Heart left ventricle (tissue), 16 donors: ENCODE data around the gene BIN1. TPM values are rescaled to one million over a fixed set of nuclear protein-coding genes. Genes with fewer than 3 reads are reported as not detected.

Experiments
- ATAC-seq, 4 donors: fragments of 200-7000 bp; cut with Tn5 transposase; one replicate each; pipeline ENCODE4 v1.9.1; 2020 to 2022; ENCODE audit warnings: moderate library complexity in 4 of 4, mild to moderate bottlenecking in 3 of 4, moderate number of reproducible peaks in 1 of 4
- DNase-seq, 5 donors: peaks; one replicate each; pipeline ENCODE4 v3.0.0-alpha.2; 2020
- H3K27ac ChIP-seq, 12 donors: fragments of 200-600 bp; sonication (generic) in 4 of 12; one replicate each; pipeline versions ENCODE4 v1.5.0 to v1.8.0; 2016 to 2022; ENCODE audit warnings: mild to moderate bottlenecking in 2 of 12
- H3K27me3 ChIP-seq, 9 donors: fragments of 200-600 bp; sonication (generic) in 2 of 9; one replicate each; pipeline versions ENCODE4 v1.5.1 to v1.8.0; 2016 to 2022; ENCODE audit warnings: mild to moderate bottlenecking in 3 of 9
- H3K36me3 ChIP-seq, 9 donors: fragments of 200-600 bp; sonication (generic) in 2 of 9; one replicate each; pipeline versions ENCODE4 v1.5.0 to v1.8.0; 2018 to 2022; ENCODE audit warnings: mild to moderate bottlenecking in 2 of 9
- H3K4me1 ChIP-seq, 12 donors: fragments of 200-600 bp; sonication (generic) in 4 of 12; one replicate each; pipeline versions ENCODE4 v1.5.0 to v1.8.0; 2016 to 2022; ENCODE audit warnings: mild to moderate bottlenecking in 3 of 12
- H3K4me3 ChIP-seq, 12 donors: fragments of 200-600 bp; sonication (generic) in 4 of 12; one replicate each; pipeline versions ENCODE4 v1.5.0 to v1.8.0; 2017 to 2022; ENCODE audit warnings: mild to moderate bottlenecking in 9 of 12, moderate library complexity in 4 of 12
- H3K9me3 ChIP-seq, 12 donors: fragments of 200-600 bp; sonication (generic) in 4 of 12; one replicate each; pipeline versions ENCODE4 v1.5.0 to v1.8.0; 2016 to 2022; ENCODE audit warnings: mild to moderate bottlenecking in 1 of 12
- POLR2A ChIP-seq, 2 donors: fragments of 450-650 bp; IDR thresholded peaks; one replicate each; pipeline ENCODE4 v1.6.1; 2017; ENCODE audit warnings: antibody characterized with exemption in 2 of 2, mild to moderate bottlenecking in 2 of 2, moderate library complexity in 2 of 2
- WGBS, 4 donors: extraction: QIAGEN DNeasy Blood & Tissue Kit in 2 of 4; methylation state at CpG; one replicate each; pipeline versions ENCODE4 v1.1.5 to v1.1.7; 2013 to 2018; 5-methylcytosine and 5-hydroxymethylcytosine counted together
- intact Hi-C, 10 donors: fragments of 100-400 bp; cut with DNase I; formaldehyde crosslinking; loops; one replicate each; pipeline versions ENCODE4 v1.11.1 to v1.14.2; 2022
- polyA plus RNA-seq, 2 donors: library from polyadenylated mRNA; stranded (reverse); fragments of 200-250 nt; gene quantifications; one replicate each; pipeline ENCODE4 v1.2.3, GENCODE V29; 2013
- total RNA-seq, 9 donors: library from RNA; depleted of rRNA in 2 of 9; stranded (reverse); fragments of >200 nt in 2 of 9; fragmentation: NEBNext Ultra II Directional in 3 of 9; extraction: Animal tissue kit (Norgen Biotek cat#: 25700) in 3 of 9; gene quantifications; one replicate each; pipeline versions ENCODE4 v1.1.0 to v1.2.4, GENCODE V29; 2016 to 2023
- TF ChIP-seq, protein P1 (sequence below), 12 donors: fragments of 200-600 bp; sonication (generic) in 4 of 12; IDR thresholded peaks; one replicate each; pipeline versions ENCODE4 v1.5.0 to v1.8.0; 2018 to 2022; ENCODE audit warnings: antibody characterized with exemption in 12 of 12, mild to moderate bottlenecking in 5 of 12
- donor health status: ischemic (EF 13 %, LVEDD 7.1; RV severe dilation, severe dysfunction).
- donor health status: healthy with polysubstance abuse.
- donor health status: DM: no; HTN: yes; CAD: no.
- donor health status: DM: no; HTN: no; CAD: no.
- donor health status: ischemic (EF 25% LVEDD 6.9; RV normal size, moderate dysfunction).
- donor health status: ischemic (EF 25% LVEDD 5.7; RV mildly dilated, moderate dysfunction).
- donor health status: healthy.
- donor health status: DM: yes; HTN: yes; CAD: no.
- donor health status: ischemic (EF 35%, LVEDD 5.7; RV mildly dilated, moderate dysfunction).
- donor health status: nonischemic (EF 11% LVEDD 7.7; RV severe dilation, severe dysfunction).
- donor health status: DM: yes; HTN: yes; CAD: no.
- donor health status: PGD.
- donor health status: ischemic (EF 29% LVEDD 5.4; RV normal size, mild dysfunction).
- donor health status: nonischemic (EF 23%, LVEDD 6.1; RV moderate dilation, normal function).

BIN1 gene
- total and polyA plus RNA-seq, 11 donors, result 4.3 to 22.2 (median 15.6) TPM

DNA sequence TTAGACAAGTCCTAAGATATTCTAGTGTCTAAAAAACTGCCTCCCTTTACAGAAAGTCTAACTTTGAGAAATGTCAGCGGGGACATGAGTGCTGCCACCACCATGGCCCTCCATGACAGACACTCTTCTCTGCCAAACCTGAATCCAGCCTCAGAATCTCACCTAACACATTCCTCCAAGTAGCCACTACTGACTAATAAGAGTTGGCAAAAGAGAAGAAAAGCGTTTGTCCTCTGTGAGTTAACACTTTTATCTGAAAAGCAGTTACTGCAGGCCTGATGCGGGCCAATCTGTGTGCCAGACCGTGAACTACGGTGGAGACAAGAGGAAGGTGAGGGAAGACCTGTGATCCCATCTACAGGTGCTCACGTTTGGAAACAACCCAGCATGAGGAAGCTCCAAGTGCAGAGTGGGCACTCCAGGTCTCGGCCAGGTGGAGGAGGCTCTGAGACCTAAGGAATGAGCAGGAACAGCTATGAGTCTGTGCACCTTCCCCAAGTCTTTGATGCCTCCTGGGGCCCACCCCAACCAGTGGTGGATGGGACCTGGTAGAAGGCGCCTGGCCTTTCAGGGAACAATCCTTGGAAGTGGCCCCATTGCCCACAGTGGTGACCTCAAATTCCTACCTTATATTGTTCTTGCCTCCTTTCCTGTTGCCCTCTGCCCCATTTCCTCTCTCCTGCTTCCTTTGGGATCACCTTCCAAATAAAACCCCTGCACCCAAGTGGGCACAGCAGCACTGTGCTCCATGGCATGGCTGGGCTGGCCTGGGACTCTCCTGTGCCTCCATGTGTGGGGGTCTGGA is 91.6 kb downstream of the BIN1 start:
- H3K27me3 ChIP-seq, result peaks cover 0 to 40% (median 10%) of the 10 kb centered on the region in 9 donors
- intact Hi-C loops, result no loop called here
- 87 to 93% (median 88%) methylated on average over 8 of the region's 8 CpGs for WGBS, 4 donors
- DNase-seq, result no peak
- TF ChIP-seq, protein P1, sequence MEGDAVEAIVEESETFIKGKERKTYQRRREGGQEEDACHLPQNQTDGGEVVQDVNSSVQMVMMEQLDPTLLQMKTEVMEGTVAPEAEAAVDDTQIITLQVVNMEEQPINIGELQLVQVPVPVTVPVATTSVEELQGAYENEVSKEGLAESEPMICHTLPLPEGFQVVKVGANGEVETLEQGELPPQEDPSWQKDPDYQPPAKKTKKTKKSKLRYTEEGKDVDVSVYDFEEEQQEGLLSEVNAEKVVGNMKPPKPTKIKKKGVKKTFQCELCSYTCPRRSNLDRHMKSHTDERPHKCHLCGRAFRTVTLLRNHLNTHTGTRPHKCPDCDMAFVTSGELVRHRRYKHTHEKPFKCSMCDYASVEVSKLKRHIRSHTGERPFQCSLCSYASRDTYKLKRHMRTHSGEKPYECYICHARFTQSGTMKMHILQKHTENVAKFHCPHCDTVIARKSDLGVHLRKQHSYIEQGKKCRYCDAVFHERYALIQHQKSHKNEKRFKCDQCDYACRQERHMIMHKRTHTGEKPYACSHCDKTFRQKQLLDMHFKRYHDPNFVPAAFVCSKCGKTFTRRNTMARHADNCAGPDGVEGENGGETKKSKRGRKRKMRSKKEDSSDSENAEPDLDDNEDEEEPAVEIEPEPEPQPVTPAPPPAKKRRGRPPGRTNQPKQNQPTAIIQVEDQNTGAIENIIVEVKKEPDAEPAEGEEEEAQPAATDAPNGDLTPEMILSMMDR (IDR thresholded peaks at IDR 0.05), result no peak
- no peak for TF ChIP-seq POLR2A (IDR thresholded peaks at IDR 0.05)
- ATAC-seq, result no peak
- H3K9me3 ChIP-seq, result no peaks in the 10 kb centered on the region
- H3K27ac ChIP-seq, result no peak overlapping the region
- no peak overlapping the region for H3K4me3 ChIP-seq
- no peaks in the 10 kb centered on the region for H3K4me1 ChIP-seq
- no peaks in the 10 kb centered on the region for H3K36me3 ChIP-seq

DNA sequence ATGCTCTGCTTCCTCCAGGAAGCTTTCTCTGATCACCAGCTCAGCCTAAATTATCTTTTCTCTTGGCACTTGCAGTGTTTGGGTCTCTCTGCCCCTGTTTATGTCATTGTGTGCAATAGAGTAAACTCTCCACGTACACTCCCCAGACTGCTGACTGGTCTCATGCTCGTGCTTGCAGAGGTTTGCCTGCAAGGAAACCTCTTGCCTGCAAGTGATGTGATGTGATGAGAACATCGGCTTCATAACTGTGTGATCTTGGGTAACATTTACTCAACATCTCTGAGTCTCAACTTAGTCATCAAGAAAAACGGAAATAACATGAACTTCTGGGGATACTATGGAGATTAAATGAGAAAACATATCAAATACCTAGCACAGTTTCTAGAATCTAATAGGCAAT is 92.3 kb downstream of the BIN1 start:
- 64 to 80% (median 67%) methylated on average over 4 of the region's 4 CpGs for WGBS, 4 donors
- no peak for ATAC-seq
- no peak overlapping the region for H3K27ac ChIP-seq
- no peak overlapping the region for H3K4me3 ChIP-seq
- no peaks in the 10 kb centered on the region for H3K4me1 ChIP-seq
- no peaks in the 10 kb centered on the region for H3K36me3 ChIP-seq
- no peak for TF ChIP-seq POLR2A (IDR thresholded peaks at IDR 0.05)
- TF ChIP-seq, protein P1 (IDR thresholded peaks at IDR 0.05), result no peak
- intact Hi-C loops, result no loop called here
- H3K27me3 ChIP-seq, result peaks cover 0 to 40% (median 10%) of the 10 kb centered on the region in 9 donors
- DNase-seq, result no peak
- no peaks in the 10 kb centered on the region for H3K9me3 ChIP-seq

DNA sequence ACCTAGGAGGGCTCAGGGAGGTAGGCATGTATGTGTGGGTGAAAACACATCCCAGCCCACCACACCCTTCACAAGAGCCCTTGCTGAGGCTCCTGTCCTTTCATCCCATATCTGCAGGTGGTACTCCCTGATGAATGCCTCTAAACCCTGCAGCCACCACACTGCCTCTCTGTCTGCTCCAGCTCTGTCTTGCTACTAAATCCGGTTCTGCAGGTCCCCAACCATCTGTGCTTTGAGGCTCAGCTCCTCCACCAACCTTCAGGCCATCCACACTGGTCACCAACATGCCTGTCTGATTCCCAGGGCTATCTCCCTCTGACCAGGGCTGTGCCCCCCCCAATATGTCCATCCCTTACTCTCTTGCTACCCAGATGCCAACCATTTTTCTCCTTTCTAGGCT is 92.7 kb downstream of the BIN1 start:
- H3K4me3 ChIP-seq, result no peak overlapping the region
- TF ChIP-seq, protein P1 (IDR thresholded peaks at IDR 0.05), result no peak
- TF ChIP-seq POLR2A (IDR thresholded peaks at IDR 0.05), result no peak
- H3K9me3 ChIP-seq, result no peaks in the 10 kb centered on the region
- H3K36me3 ChIP-seq, result no peaks in the 10 kb centered on the region
- DNase-seq (no peak), ATAC-seq (no peak)
- intact Hi-C loops, result no loop called here
- no peaks in the 10 kb centered on the region for H3K4me1 ChIP-seq
- WGBS, 4 donors, result 62 to 79% (median 71%) methylated on average over 1 of the region's 1 CpG
- H3K27ac ChIP-seq, result no peak overlapping the region
- H3K27me3 ChIP-seq, result peaks cover 0 to 42% (median 10%) of the 10 kb centered on the region in 9 donors

DNA sequence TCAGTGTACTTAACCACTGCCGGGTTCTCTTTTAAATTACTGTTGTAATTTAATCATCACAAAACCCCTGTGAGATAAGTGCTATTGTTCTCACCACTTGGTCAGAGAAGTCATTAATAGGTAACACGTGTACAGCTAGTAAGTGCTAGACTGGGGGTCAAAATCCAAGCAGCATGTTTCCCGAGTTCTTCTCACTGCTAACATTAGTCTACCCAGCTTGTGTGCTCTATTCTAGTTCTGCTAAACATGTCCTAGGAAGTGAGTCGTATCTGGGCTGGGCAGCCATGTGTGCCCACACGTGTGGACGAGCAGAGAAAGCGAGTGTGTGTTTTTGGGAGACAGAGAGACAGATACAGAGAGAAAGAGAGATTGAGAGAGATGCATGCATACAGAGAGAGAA is 94.1 kb downstream of the BIN1 start:
- peaks cover 0 to 49% (median 10%) of the 10 kb centered on the region in 9 donors for H3K27me3 ChIP-seq
- intact Hi-C loops, result no loop called here
- DNase-seq (no peak), ATAC-seq (no peak)
- TF ChIP-seq, protein P1 (IDR thresholded peaks at IDR 0.05), result no peak
- no peak for TF ChIP-seq POLR2A (IDR thresholded peaks at IDR 0.05)
- WGBS, 4 donors, result 51 to 60% (median 54%) methylated on average over 7 of the region's 7 CpGs
- no peaks in the 10 kb centered on the region for H3K4me1 ChIP-seq
- no peak overlapping the region for H3K4me3 ChIP-seq
- H3K9me3 ChIP-seq, result no peaks in the 10 kb centered on the region
- H3K27ac ChIP-seq, result no peak overlapping the region
- H3K36me3 ChIP-seq, result no peaks in the 10 kb centered on the region
